Kidney (tissue), 14 donors: Measurements from ENCODE around the gene TMEM170B. TPM values are rescaled to one million over a fixed set of nuclear protein-coding genes. Genes with fewer than 3 reads are reported as not detected.

ENCODE experiments used
- DNase-seq, 5 donors: peaks; one replicate each; pipeline ENCODE4 v3.0.0-alpha.2; 2013 to 2020
- FAIRE-seq: peaks from 2 replicates; lab custom pipeline; 2012; peaks lifted over from hg19 to GRCh38; lab: Jason Lieb, UNC
- H3K27ac ChIP-seq, 2 donors: one replicate each; pipeline ENCODE4 v1.7.0; 2013; ENCODE audit warnings: low read depth in 2 of 2, low read length in 2 of 2, inconsistent platforms in 1 of 2
- H3K27me3 ChIP-seq: one replicate; pipeline ENCODE4 v1.7.1; 2013; ENCODE audit warnings: low read length, inconsistent platforms; ENCODE audit not compliant: control insufficient read depth, insufficient read depth
- H3K36me3 ChIP-seq, 3 donors: one replicate each; pipeline versions ENCODE4 v1.7.0 to v1.7.1; 2013; ENCODE audit warnings: low read length in 3 of 3, control low read depth in 1 of 3, inconsistent platforms in 1 of 3; ENCODE audit not compliant: insufficient read depth in 3 of 3, control insufficient read depth in 2 of 3
- H3K4me1 ChIP-seq, 3 donors: one replicate each; pipeline versions ENCODE4 v1.7.0 to v1.7.1; 2013; ENCODE audit warnings: low read length in 3 of 3, inconsistent platforms in 1 of 3, low read depth in 1 of 3; ENCODE audit not compliant: control insufficient read depth in 2 of 3, insufficient read depth in 2 of 3
- H3K4me3 ChIP-seq, 3 donors: one replicate each; pipeline versions ENCODE4 v1.7.0 to v1.8.1; 2013; ENCODE audit warnings: low read length in 3 of 3, control low read depth in 1 of 3, inconsistent platforms in 1 of 3
- H3K9ac ChIP-seq, 3 donors: one replicate each; pipeline versions ENCODE4 v1.7.0 to v1.7.1; 2013; ENCODE audit warnings: low read length in 3 of 3, control low read depth in 1 of 3, inconsistent platforms in 1 of 3
- H3K9me3 ChIP-seq, 3 donors: one replicate each; pipeline versions ENCODE4 v1.7.0 to v1.7.1; 2013; ENCODE audit warnings: low read length in 3 of 3, control low read depth in 1 of 3, inconsistent platforms in 1 of 3; ENCODE audit not compliant: control insufficient read depth in 2 of 3, insufficient read depth in 1 of 3
- intact Hi-C: fragments of 100-400 bp; cut with DNase I; formaldehyde crosslinking; loops from one replicate; pipeline ENCODE4 v1.11.1; 2022
- polyA plus RNA-seq: library from polyadenylated mRNA; stranded (reverse); fragments of 350-450 nt; fragmentation: Illumina TruSeq; extraction: RNeasy Lipid Tissue Mini Kit (QIAGEN cat#74804); gene quantifications from one replicate; pipeline ENCODE4 v1.2.3, GENCODE V29; 2014; ENCODE audit warnings: low read depth, low replicate concordance; ENCODE audit not compliant: insufficient read depth
- total RNA-seq: library from RNA; stranded (reverse); fragmentation: NEBNext Ultra II Directional; extraction: Animal tissue kit (Norgen Biotek cat#: 25700); gene quantifications from one replicate; pipeline ENCODE4 v1.2.1, GENCODE V29; 2021
- TF ChIP-seq, protein P1 (sequence below): IDR thresholded peaks from 3 replicates; pipeline ENCODE4 v1.5.1; 2012; ENCODE audit warnings: mild to moderate bottlenecking, moderate library complexity, borderline replicate concordance; ENCODE audit not compliant: insufficient read depth; ENCODE audit errors: extremely low read depth
- donor health status: control.
- donor health status: control.
- donor health status: control.
- donor health status: control.
- donor health status: control.
- donor health status: DM: yes; HTN: yes; CAD: no.
- donor health status: Normal renal cell carcinoma (clear cell type).

The TMEM170B gene
- total and polyA plus RNA-seq, 2 donors from 2014 or later = 2.7 to 3.7 TPM

DNA sequence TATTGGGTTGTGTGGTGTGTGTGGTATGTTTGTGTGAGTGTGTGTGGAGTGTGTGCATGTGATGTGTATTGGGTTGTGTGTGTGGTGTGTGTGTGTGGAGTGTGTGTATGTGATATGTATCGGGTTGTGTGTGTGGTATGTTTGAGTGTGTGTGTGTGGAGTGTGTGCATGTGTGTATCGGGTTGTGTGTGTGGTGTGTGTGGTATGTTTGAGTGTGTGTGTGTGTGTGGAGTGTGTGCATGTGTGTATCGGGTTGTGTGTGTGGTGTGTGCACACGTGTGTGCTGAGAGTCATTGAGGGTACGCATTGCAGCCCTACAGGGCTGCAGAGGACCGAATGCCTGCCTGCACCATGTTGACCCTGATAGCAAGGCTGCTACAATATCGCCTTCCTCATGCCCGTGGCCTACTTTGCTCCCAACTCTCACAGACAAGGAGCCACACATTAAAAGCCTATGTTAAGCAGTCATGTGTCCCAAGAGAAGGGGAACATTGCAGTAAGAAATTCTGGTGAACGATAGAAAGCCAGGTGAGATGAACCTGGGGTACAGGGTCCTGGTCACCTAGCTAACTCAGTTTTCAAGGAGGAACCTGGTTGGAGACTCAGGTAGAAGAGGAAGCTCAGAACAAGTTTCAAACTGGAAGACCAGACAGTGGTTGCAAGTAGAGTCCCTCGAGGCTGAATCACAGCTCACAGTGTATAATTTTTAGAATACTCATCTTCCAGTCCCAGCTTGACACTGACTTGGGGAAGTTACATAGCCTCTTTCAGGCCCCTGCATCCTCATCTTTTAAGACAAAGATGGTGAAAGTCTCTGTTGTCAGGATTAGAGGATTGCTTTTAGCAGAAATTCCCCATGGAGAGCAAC is 45.7 kb upstream of the TMEM170B start:
- no peak overlapping the region for H3K27ac ChIP-seq
- no peaks in the 10 kb centered on the region for H3K27me3 ChIP-seq
- no peaks in the 10 kb centered on the region for H3K9me3 ChIP-seq
- H3K9ac ChIP-seq = no peak overlapping the region
- peaks cover 0 to 5% (median 2%) of the 10 kb centered on the region in 3 donors for H3K4me1 ChIP-seq
- H3K4me3 ChIP-seq = no peak overlapping the region
- FAIRE-seq = no peak
- intact Hi-C loops = loop anchor here (5.0 kb wide), 1 partner anchor 345 kb away; no protein-coding TSS in a partner anchor
- DNase-seq = no peak
- H3K36me3 ChIP-seq = no peaks in the 10 kb centered on the region
- TF ChIP-seq, protein P1, sequence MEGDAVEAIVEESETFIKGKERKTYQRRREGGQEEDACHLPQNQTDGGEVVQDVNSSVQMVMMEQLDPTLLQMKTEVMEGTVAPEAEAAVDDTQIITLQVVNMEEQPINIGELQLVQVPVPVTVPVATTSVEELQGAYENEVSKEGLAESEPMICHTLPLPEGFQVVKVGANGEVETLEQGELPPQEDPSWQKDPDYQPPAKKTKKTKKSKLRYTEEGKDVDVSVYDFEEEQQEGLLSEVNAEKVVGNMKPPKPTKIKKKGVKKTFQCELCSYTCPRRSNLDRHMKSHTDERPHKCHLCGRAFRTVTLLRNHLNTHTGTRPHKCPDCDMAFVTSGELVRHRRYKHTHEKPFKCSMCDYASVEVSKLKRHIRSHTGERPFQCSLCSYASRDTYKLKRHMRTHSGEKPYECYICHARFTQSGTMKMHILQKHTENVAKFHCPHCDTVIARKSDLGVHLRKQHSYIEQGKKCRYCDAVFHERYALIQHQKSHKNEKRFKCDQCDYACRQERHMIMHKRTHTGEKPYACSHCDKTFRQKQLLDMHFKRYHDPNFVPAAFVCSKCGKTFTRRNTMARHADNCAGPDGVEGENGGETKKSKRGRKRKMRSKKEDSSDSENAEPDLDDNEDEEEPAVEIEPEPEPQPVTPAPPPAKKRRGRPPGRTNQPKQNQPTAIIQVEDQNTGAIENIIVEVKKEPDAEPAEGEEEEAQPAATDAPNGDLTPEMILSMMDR = no peak

DNA sequence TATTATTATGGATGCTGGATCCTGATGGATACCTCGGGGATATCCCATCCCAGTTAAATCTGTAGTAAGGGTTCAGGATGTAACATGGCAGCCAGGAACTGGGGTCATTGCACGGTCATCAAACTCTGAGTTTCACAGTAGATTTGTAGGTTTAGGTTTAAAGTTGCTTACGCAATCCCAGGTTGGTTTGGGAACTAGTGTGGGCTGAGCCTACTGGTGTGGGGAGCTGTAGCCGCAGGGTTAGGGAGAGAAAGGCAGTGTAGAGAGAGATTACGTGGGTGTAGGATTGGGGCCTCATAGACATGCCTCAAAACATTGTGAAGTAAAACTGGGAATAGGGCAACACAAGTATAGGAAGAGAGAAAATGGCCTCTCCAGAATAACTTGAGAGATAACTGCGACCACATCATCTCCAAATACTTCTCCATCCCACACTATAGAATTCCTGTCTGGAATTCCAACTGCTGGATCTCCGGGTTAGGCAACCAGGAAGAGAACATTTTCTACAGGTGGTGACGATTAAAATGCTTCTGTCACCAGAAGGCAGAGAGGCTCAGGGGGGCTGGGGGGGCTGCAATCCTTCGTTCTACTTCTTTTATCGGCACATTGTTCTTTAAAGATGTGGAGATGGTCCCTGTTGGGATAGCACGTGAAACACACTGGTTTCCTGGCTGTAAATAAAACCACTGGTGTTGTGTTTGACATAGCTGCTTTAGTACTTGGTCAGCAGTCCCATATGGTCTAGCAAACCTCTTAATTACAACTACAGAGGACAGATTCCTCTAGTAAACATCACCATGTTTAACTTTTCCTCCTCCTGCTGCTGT is 44.9 kb upstream of the TMEM170B start:
- TF ChIP-seq, protein P1 = no peak
- H3K27me3 ChIP-seq = no peaks in the 10 kb centered on the region
- intact Hi-C loops = loop anchor here (5.0 kb wide), 1 partner anchor 345 kb away; no protein-coding TSS in a partner anchor
- H3K36me3 ChIP-seq = no peaks in the 10 kb centered on the region
- no peak overlapping the region for H3K9ac ChIP-seq
- no peak overlapping the region for H3K27ac ChIP-seq
- H3K4me3 ChIP-seq = no peak overlapping the region
- no peaks in the 10 kb centered on the region for H3K9me3 ChIP-seq
- FAIRE-seq (no peak), DNase-seq (peak in 1 of 5 donors; percentile 42)
- H3K4me1 ChIP-seq = peaks cover 0 to 5% (median 2%) of the 10 kb centered on the region in 3 donors

DNA sequence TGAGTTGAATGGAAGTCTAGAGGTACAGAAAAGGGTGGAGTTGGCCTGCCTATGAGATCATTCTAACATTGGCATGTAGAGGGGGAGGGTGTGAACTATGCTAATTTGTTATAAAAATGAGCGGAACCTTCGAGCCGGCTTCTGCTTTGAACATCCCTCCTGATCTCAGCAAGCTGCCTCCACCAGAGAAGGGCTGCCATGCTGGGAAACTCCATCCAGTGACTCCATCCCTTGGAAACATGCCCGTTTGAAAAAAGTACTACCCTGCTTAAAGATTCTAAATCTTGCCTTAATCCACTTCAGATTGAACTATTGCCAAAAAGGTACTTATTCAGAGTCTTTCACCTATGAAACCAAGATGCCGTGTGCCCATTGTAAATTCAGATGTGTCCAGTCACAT is 43.6 kb upstream of the TMEM170B start:
- intact Hi-C loops = loop anchor here (5.0 kb wide), 1 partner anchor 347 kb away; no protein-coding TSS in a partner anchor
- TF ChIP-seq, protein P1 = no peak
- H3K4me3 ChIP-seq = no peak overlapping the region
- peaks cover 0 to 5% (median 2%) of the 10 kb centered on the region in 3 donors for H3K4me1 ChIP-seq
- H3K36me3 ChIP-seq = no peaks in the 10 kb centered on the region
- no peak for FAIRE-seq
- H3K9ac ChIP-seq = no peak overlapping the region
- no peaks in the 10 kb centered on the region for H3K27me3 ChIP-seq
- H3K9me3 ChIP-seq = no peaks in the 10 kb centered on the region
- DNase-seq = no peak
- H3K27ac ChIP-seq = no peak overlapping the region
